GF-D8 (cell line): ENCODE results near the gene LURAP1L.

ENCODE experiments used
- DNase-seq: peaks from one replicate; lab custom pipeline; 2025; lab: John Stamatoyannopoulos, UW

The LURAP1L gene

DNA sequence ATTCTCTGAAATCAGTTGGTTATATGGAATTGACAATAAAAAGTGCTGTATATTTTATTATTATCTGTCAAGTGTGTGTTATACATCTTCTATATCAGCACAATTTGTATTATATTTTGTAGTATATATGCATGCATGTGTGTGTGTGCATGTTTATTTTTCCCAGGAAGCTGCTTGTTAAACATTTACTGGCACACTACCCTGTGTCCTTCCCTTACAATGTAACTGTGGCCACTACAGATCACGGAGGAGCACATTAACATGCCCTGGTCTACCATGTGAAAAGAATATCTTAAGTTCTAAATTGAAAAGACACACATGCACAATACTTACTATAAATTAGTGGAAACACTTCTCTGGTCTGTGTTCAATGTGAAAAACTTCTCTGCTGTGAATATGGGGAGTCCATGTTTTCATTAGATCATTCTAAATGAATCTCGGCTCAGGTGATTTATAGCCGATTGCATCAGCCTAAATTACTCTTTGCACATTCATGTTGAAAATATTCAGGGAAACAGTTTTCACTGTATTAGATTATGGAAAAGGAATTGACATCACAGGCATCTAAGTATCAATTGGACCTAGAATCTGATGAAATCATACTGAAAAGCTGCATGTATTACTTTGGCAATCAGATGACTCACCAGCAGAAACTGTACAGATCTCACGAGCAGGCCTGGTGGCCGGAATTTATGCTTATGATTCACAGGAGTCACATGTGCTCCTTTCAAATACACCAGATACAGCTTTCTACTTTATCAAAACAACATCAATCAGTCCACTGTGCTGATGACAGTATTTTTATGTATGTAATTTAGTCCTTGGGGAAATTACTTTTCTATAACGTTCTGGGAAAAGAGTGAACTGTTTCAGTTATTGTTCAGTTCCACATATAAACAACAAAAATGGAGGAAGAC lies 39.4 kb downstream of the LURAP1L start:
- no peak for DNase-seq

DNA sequence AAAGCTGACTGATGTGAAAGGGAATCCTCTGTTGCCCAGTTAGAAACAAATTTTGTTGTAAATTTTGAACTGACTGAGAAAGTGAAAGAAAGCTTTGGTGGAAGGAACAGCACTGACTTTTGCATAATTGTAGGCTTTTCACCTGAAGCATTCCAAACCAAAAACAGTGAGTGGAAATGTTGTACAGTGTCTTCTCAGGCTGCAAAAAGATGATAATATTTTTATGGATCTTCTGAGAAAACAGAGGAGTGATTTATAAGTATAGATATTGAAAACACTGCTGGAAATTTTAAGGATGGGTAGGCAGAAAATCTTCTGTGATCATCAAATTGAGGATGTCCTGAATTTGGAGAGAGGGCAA lies 40.0 kb downstream of the LURAP1L start:
- no peak for DNase-seq

DNA sequence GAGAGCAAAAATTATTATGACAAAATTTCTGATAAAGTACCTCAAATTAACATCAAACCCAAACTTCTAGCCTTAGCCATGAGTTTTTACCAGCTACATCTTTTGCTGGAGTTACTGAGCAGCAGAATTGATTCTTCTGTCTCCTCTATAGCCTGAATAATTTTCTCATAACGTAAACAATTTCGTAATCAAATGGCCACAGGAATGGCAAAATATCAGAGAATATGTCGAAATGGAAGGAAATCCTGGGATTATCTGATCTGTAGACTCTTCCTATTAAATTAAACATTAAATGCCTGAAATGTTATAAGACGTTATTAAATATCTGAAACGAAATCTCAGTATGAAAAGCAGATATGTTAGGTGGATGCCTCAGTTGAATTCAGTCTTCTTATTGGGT lies 41.1 kb downstream of the LURAP1L start:
- DNase-seq: no peak

DNA sequence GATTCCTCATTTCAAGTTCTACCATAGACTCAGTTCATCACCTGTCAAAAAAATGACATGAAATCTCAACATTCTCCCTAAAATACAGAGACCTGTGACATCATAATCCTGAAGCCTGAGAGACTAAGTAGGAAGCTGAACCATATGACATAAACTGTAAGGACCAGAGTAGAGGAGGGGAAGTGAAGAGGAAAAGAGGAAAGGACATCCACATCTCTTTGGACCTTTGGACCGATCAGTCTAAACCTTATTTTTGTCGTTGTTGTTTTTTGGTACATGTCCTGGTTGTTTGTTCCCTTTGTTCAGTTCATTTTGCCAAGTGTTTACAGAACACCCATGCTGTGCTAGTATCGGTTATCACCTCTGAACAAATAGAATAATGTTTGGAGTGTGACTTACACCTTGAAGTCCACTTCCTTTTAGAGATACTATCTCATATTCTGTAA lies 41.9 kb downstream of the LURAP1L start:
- no peak for DNase-seq

DNA sequence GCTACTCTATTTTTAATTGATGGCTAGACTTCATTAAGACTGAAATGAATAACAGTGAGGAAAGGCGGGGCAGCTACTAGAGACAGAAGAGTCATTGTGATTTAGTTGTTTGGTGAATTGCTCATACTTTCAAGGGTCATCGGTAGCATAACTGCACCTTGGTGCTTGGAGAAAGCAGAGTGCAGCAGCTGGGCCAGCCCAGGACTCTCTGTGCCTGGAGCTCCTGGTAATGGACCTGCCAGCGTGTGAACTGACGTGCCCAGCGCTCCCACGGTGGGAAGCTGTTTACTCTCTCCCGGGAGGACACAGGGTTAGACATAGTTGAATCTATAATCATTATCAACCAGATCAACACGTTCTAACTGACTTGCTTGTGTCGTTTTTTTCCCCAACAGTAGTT lies 42.9 kb downstream of the LURAP1L start:
- DNase-seq: no peak

DNA sequence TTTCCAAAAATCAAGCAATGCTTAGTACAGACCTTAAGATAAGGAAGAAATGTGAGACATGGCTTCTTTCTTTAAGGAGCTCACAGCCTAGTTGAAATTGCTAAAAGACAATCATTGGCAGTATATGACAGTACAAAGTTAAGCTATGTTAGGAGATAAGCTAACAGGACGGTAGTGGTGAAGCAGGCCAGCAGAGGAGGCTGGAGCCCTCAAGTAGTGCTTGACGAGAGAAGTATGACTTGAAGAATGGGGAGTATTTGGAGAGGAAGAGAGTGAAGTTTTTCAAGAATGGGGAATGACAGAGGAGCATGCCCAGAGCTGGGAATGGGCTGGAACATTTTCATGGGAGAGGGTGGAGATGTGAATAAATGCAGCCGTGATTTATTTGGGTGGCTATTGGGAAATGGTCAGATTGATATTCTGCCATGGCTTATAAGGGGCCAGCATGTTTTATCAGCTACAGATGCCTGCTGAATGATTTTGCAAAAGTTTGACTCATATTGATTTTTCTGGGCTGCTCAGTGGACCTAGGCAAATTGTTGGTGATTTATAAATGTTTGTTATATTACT lies 43.7 kb downstream of the LURAP1L start:
- no peak for DNase-seq

DNA sequence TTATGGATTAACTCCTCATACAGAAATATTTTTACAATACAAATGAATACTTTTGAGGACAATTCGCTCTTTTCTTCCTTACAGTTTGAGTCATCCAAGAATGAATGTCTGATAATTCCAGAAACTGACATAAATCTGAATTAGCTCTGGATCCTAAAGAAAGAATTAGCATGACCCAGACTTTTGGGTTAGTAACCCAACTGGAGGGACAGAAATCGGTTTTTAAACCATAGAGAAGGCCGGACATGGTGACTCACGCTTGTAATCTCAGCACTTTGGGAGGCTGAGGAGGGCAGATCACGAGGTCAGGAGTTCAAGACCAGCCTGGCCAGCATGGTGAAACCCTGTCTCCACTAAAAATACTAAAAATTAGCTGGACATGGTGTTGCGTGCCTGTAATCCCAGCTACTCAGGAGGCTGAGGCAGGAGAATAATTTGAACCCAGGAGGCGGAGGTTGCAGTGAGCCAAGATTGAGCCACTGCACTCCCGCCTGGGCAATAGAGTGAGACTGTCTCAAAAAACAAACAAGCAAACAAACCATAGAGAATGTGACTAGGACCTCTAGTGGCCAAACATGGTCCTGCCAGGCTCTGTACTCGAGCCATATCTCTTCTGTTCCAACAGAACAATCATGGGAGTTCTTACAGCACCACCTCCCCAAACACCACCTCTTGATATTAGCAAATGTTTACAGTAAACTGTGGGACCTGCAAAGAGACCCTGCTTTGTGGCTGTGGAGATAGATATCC lies 44.8 kb downstream of the LURAP1L start:
- DNase-seq: no peak

DNA sequence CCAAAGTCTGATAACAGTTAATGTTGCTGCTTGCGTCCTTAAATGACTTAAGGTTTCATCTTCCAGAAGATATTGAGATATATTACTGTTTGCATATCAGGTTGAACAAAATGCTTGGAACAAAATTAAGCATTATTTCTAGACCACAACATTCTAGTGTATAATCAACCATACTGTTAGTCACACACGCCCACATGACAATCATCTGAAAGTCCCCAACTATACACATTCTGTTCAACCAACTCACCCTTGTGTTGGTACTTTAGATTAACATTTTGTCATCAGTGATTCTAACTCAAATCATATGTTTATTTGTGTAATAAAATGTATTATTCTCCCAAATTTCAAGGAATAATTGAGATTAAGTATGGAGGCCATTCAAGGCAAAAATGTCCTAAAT lies 47.3 kb downstream of the LURAP1L start:
- DNase-seq: no peak

DNA sequence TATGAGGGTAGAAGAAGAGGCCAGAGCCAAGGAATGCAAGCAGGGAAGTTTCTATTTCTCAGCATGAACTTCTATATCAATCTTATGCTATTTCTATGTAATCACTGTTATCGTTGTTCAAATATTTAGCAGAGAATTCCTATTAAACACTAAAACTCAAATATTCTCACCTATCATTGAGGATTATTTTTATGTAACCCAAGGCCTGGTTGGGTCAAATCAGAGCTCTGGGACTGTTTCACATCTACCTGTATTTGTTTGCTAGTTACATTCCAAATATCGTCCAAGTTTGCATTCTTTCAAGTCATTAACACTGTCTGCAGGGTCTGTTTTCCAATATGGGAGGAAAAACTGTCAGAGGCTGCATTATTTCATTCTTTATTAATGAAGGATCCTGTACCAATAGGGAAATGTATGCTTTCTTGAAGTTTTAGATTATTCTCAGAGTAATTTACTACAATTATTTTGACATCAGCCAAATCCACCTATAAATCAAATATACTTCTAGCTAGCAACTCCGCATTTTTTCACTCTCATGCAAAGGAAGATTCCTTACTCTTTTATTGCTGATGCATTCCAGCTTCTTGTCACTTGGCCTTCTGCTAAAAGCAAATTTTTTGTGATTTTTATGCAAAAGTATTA lies 52.2 kb downstream of the LURAP1L start:
- no peak for DNase-seq

DNA sequence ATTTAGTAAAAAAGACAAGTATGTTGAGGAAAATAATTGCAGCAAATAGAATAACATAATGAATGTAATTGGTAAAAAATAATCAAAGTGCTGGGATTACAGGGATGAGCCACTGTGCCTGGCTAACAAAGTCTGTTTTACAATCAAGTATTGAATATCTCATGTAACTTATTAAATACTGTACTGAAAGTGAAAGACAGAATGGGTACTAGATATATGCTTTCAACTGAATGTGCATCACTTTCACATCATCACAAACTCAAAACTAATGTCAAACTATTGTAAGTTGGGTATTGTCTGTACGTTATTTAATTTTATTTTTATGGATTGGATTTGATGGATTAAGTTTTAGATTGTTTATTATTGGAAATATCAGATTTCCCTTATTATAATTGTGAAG lies 58.9 kb downstream of the LURAP1L start:
- no peak for DNase-seq

DNA sequence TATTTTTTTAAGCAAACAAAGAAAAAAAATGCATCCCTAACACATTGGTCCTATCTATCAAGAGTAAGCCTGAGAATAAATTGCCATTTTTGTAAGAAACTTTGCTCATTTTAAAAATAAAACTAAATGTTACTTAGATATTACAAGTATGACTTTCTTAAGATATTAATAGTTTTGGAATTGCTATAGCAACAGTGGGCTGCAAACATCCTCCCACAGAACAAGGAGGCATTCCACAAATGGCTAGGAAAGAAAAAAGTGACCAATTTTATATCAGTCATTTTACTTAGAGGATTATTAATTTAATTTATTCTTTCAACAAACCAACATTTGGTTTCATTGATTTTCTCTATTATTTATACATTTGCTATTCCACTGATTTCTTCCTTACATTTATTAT lies 63.7 kb downstream of the LURAP1L start:
- DNase-seq: no peak

DNA sequence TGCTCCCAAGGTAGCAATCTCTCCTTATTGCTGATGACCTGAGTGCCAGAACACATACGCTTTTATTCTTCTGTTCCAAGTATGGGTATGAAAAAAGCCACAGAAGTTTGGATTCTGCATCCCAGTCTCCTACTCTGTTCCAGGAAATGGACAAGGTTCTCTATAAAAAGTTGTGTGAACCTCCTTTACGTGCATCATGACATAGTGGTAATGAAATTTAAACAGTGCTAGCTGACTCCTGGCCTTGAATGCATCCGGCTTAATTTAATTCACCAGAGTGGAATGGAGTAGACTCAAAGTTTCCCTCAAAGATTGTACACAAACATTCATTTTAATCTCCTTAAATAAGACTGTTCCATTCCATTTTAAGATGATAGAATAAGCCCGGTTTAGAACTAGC lies 68.9 kb downstream of the LURAP1L start:
- DNase-seq: no peak

DNA sequence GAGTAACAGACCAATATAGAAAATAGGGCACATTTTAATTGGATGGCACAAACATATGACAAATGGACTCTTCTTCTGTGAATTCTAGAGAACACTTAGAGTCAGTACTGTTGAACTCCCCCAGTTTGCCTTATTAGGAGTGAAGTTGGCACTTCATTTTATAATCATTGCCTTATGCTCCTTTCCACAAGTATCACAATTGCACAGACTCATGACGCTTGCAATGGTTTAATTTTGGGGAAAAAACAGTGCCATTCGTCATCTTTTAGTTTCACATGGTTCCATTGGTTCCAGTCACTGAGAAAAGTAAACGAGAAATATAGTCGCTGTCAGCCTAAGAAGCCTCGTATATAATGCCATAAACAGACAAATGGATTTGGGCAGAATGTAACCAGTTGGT lies 71.2 kb downstream of the LURAP1L start:
- DNase-seq: no peak

DNA sequence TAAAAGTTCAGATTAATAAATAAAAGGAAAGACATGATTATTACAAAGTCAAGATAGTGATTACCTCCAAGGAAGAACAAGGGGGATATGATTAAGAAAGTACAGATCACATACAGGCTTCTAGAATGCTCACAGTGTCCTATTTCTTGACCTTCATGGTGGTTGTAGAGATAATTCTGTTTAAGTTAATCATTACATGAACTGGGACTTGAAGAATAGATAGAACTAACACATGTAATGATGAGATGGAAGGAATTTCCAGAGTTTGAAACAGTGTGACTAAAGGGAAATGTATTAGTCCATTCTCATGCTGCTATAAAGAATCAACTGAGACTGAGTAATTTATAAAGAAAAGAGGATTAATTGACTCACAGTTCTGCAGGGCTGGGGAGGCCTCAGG lies 72.7 kb downstream of the LURAP1L start:
- no peak for DNase-seq

DNA sequence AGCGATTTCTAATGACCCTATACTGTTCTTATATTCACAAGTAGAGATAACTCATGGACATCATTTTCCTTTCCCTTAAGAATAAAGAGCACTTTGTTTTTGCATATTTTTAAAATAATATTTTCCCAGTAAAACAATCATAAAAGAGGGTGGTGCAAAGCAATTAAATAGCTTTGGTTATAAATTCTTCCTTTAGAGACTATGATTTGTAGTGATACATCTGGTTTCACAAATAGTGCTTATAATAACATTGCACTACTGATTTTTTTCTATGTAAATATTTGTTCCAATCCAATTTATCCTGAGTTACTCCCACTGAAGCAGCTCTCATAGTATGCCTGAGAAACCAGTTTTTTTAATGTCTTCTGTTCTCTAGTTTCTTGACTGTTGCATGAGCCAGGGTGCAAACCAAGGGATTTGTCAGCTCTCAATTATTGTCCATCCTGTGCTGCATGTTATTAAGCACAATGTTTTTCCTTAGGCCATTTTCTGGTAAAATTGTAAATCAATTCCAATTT lies 74.7 kb downstream of the LURAP1L start:
- DNase-seq: no peak

DNA sequence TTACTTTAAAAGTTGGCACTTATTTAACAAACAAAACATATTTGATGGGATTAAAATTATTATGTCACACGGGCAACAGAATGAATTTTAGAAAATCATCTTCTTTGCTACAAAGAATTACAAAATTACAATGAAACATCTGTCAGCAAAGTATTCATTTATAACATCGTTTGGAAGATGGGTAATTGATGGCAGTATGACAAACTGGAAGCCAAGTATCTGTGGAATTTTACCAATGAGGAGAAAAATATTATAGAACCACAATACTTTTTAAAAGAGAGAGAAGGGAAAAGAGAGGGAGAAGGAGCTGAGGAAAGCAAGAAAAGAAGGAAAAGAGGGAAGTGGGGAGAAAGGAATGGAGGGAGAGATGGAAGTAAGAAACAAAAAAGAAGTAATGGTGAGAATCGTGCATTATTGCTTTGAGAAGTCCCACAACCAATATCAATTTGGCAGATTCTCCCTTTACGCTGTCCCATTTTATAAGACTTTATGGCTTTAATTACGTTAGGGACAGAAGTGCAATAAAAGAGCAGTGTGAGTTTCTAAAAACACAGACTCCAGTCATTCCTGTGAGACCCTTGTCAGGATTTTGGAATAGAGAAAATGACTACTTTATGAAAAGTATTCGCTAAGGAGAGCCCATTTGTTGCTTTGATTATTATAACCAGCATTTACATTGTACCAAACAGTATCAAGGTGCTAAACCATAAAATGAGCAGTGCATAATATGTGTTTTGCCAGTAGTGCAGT lies 76.7 kb downstream of the LURAP1L start:
- DNase-seq: no peak

DNA sequence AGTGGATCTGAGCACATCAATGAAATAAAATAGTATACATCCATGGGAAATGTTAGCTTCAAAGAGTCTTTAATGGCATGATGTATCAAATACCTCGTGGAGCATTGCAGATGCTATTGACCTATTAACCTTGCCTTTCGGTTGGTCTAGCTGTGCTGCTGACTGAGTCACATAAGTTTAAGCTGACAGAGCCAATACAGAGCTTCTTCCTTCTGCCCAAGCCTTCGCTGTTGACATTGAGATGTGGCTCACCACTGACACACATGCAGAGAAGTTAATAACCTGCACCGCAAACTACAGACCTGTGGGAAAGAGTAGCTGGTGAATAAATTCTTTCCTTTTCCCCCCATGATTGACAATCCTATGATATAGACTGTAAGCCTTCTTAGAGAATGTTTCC lies 78.2 kb downstream of the LURAP1L start:
- no peak for DNase-seq

DNA sequence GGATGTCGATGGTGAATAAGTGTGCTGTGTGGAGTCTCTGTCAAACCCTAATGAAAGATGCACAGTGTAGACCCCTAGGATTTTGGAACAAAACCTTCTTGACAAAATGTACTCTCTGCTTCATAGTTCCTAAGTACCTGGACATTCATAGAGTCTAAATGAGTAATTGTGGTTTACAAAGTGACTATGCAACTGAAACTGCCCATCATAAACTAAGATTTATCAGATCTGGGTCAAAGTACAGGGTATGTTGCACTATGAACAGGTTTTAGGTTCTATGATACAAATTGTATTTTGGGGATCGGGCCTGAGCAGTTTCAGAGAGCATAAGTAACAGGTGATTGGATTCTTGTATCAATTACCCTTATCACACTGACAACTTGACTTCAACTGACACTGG lies 79.4 kb downstream of the LURAP1L start:
- DNase-seq: no peak

DNA sequence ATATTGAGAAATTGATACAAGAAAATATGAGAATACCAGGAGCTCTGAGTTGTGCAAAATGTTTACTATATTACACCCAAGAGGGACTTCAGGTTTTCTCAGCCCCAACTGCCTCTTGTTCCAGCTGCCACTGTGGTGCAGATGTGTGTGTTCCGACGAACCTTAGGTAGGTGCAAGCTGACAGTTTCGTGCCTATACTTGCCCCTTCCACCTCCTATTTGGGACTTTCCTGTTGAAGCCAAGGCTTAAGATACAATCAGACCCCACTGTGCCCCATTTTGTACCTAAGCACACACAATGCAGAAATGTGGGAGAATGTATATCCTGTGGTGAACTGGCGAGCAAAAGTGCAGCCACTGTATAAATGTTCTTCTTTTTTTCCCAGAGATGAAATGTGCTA lies 80.2 kb downstream of the LURAP1L start:
- DNase-seq: no peak

DNA sequence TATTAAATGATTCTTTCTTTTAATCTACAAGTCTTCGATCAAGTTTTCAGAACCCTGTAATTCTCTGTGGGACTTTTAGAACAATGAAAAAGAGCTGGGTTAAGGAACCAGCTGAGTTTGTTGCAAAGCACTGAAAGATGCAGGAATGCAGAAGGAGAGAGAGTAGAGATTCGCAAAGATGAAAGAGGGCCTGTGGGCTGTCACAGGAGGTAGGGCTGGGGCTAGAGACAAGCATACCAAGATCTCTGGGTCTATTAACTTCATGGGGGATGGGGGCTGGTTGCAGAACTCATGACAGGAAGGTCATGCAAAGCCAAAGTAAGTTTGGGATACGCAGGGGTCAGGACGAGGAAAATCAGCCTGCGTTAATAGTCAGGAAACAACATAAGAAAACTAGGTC lies 81.8 kb downstream of the LURAP1L start:
- DNase-seq: no peak

DNA sequence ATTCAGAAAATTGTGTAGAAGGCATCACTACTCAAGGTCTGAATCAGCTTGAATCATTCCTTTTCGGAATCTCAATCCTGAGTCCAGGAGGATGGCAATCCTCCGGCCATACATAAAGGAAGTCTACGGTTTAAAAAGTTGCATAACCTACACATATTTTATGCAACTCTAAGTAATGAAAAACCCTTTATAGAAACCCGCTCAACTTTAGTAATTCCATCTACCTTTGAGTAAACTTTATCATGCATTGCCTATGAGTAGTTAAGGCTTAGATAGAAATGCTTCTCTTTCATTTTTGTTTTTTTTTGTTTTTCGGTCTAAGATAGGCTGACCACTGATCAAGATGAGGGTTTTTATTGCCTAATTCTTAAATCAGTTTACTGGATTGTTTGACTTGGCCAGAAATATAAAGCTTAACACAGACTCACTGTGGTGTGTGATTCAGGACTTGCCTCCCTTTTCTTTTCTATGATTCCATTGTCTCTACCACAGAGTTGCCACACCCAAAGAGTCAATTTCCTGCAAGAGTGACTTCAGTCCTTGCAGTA lies 85.0 kb downstream of the LURAP1L start:
- DNase-seq: no peak
